Measurements from ENCODE around the gene PDAP1. TPM values are rescaled to one million over a fixed set of nuclear protein-coding genes. Genes with fewer than 3 reads are reported as not detected.

PDAP1 gene
- total and polyA plus RNA-seq, 9 of the 15 experiments (the other 6 are each of a cell fraction or from before 2014, with no cell fraction given): 10.2 to 315 (median 129) TPM

- TF ChIP-seq TAF7 (tag; IDR thresholded peaks at IDR 0.05) (no peak), ZNF12 (CRISPR knock-in tag; IDR thresholded peaks at IDR 0.05) (peak; percentile 92)
Observed at GRCh38 chr7:99390941-99391602, 17.3 kb downstream of the PDAP1 start (continued).

- Histone ChIP-seq H3K4me2 (ENCODE audit: insufficient read depth, low read length) (no peak overlapping the region), H3K9me3 (replicated peaks; ENCODE audit: control insufficient read depth, insufficient read depth, low read depth, low read length) (no peaks in the 10 kb centered on the region), H3K27me3 (ENCODE audit: control insufficient read depth in 2 of 2, insufficient read depth in 2 of 2, low read length in 2 of 2) (no peaks in the 10 kb centered on the region), H3K4me3 (no peak overlapping the region), H3K9ac (ENCODE audit: insufficient read depth in 1 of 2, low read depth in 2 of 2, low read length in 2 of 2) (peak overlapping the region in 1 of 2 experiments; percentile 78; a peak in 2 of 4 replicates), H4K20me1 (replicated peaks; ENCODE audit: control insufficient read depth, insufficient read depth, low read length) (peaks cover 8% of the 10 kb centered on the region), H3K4me1 (replicated peaks in 1 of 2; ENCODE audit: control insufficient read depth in 2 of 2, insufficient read depth in 2 of 2, low read length in 2 of 2) (peaks cover 0 to 38% of the 10 kb centered on the region in 2 experiments; a peak in 2 of 5 replicates), H3K36me3 (ENCODE audit: control insufficient read depth, insufficient read depth, low read length) (peaks cover 89% of the 10 kb centered on the region; the same call in 2 of the 3 replicates), H3K79me2 (ENCODE audit: control insufficient read depth, insufficient read depth, low read length) (0 out of 3 replicates have a peak, but pooled peaks cover 4% of the 10 kb centered on the region), H3K27ac (ENCODE audit: extremely low read depth, low read depth, low read length) (no peak overlapping the region), H2AFZ (ENCODE audit: low read depth, low read length) (no peak overlapping the region), H3K9me1 (ENCODE audit: control insufficient read depth, insufficient read depth, low read length) (no peaks in the 10 kb centered on the region)
- no peak for FAIRE-seq
- POLR2A ChIA-PET: interaction anchor here (1.2 kb wide), 1 partner anchor 10 kb away, joined by 4 read pairs; no protein-coding TSS in a partner anchor
- ATAC-seq: no peak
- in situ Hi-C loops (cut with MboI): no loop called here
- CTCF ChIA-PET (ENCODE audit: low intra/inter-chr PET ratio): no interaction called here
- 88% methylated on average over 13 of the region's 13 CpGs for whole genome bisulfite sequencing (ENCODE audit: insufficient coverage, low coverage, missing lambda C conversion rate)
- TF ChIP-seq RBFOX2 (IDR thresholded peaks at IDR 0.05; ENCODE audit: low read depth, low read length) (peak; percentile 47; the same call in 1 of the 2 replicates), POLR2A (conservative IDR thresholded peaks at IDR 0.05) (0 out of 2 replicates have a peak, but pooled peaks have one; percentile 9), POLR2G (IDR thresholded peaks at IDR 0.05; ENCODE audit: low read depth, low read length) (peak; percentile 66), HNRNPL (IDR thresholded peaks at IDR 0.05; ENCODE audit: low read depth, low read length) (no peak), ZBTB33 (CRISPR knock-in tag; IDR thresholded peaks at IDR 0.05) (peak; percentile 60)
- TF ChIP-seq, protein P1, sequence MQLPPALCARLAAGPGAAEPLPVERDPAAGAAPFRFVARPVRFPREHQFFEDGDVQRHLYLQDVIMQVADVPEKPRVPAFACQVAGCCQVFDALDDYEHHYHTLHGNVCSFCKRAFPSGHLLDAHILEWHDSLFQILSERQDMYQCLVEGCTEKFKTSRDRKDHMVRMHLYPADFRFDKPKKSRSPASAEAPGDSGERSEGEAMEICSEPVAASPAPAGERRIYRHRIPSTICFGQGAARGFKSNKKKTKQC (CRISPR knock-in tag; IDR thresholded peaks at IDR 0.05): no peak
- no TSS peak for BruUV-seq (replicated peaks)
- intact Hi-C loops (cut with micrococcal nuclease): loop anchor here (5.0 kb wide), 2 partner anchors 62 to 247 kb away; partner anchors contain the start of genes ARPC1A and SMURF1
- no peak for DNase-seq (ENCODE audit: extremely low read depth in 1 of 4, low spot score in 3 of 4)
Observed at GRCh38 chr7:99389772-99390171, 18.6 kb downstream of the PDAP1 start.

All from K562 (cell line).